ENCODE results near the gene SH3RF1.

The SH3RF1 gene

GRCh38 chr4:169164669-169165415, 105.9 kb downstream of the SH3RF1 start:
- no peak for TF ChIP-seq CTCF (IDR thresholded peaks at IDR 0.05; ENCODE audit: control insufficient read depth, extremely low read depth, insufficient read depth)
- no peak overlapping the region for H3K4me3 ChIP-seq (ENCODE audit: low read depth, low read length)
- DNase-seq (ENCODE audit: low read depth): no peak

GRCh38 chr4:169163947-169164668, 106.6 kb downstream of the SH3RF1 start:
- no peak for TF ChIP-seq CTCF (IDR thresholded peaks at IDR 0.05; ENCODE audit: control insufficient read depth, extremely low read depth, insufficient read depth)
- H3K4me3 ChIP-seq (ENCODE audit: low read depth, low read length): no peak overlapping the region
- DNase-seq (ENCODE audit: low read depth): no peak

GRCh38 chr4:169163495-169163894, 107.3 kb downstream of the SH3RF1 start:
- H3K4me3 ChIP-seq (ENCODE audit: low read depth, low read length): no peak overlapping the region
- DNase-seq (ENCODE audit: low read depth): no peak
- no peak for TF ChIP-seq CTCF (IDR thresholded peaks at IDR 0.05; ENCODE audit: control insufficient read depth, extremely low read depth, insufficient read depth)

- no peak for TF ChIP-seq CTCF (IDR thresholded peaks at IDR 0.05; ENCODE audit: control insufficient read depth, extremely low read depth, insufficient read depth)
- DNase-seq (ENCODE audit: low read depth): no peak
- no peak overlapping the region for H3K4me3 ChIP-seq (ENCODE audit: low read depth, low read length)
These were observed 109.9 kb downstream of the SH3RF1 start for GRCh38 chr4:169160825-169161224.

- no peak for DNase-seq (ENCODE audit: low read depth)
- TF ChIP-seq CTCF (IDR thresholded peaks at IDR 0.05; ENCODE audit: control insufficient read depth, extremely low read depth, insufficient read depth): no peak
These were observed 111.1 kb downstream of the SH3RF1 start for GRCh38 chr4:169159624-169160171.

GRCh38 chr4:169158861-169159260, 111.9 kb downstream of the SH3RF1 start:
- TF ChIP-seq CTCF (IDR thresholded peaks at IDR 0.05; ENCODE audit: control insufficient read depth, extremely low read depth, insufficient read depth): no peak
- H3K4me3 ChIP-seq (ENCODE audit: low read depth, low read length): no peak overlapping the region
- DNase-seq (ENCODE audit: low read depth): no peak

More at GRCh38 chr4:169159624-169160171, 111.1 kb downstream of the SH3RF1 start:
- no peak overlapping the region for H3K4me3 ChIP-seq (ENCODE audit: low read depth, low read length)

Measured in LNCaP clone FGC (cell line).